Ishikawa (cell line): ENCODE data around the gene ARCN1.
A peak's percentile ranks its signal among the peaks of the same experiment; 100 is the strongest.

ENCODE experiments used
- CEBPB ChIP-seq: IDR thresholded peaks from 2 replicates; pipeline ENCODE4 v1.6.1; 2012
- CREB1 ChIP-seq: IDR thresholded peaks from 2 replicates; pipeline ENCODE4 v1.6.1; 2012; ENCODE audit warnings: low read depth
- EGR1 ChIP-seq: IDR thresholded peaks from 2 replicates; pipeline ENCODE4 v1.6.1; 2012
- EP300 ChIP-seq: IDR thresholded peaks from 2 replicates; pipeline ENCODE4 v1.6.1; 2012; ENCODE audit warnings: borderline replicate concordance
- FOXM1 ChIP-seq: IDR thresholded peaks from 2 replicates; pipeline ENCODE4 v1.6.1; 2012; ENCODE audit warnings: low read depth, borderline replicate concordance
- MAX ChIP-seq: IDR thresholded peaks from 2 replicates; pipeline ENCODE4 v1.6.1; 2012
- NFIC ChIP-seq: IDR thresholded peaks from 2 replicates; pipeline ENCODE4 v1.6.1; 2012
- RAD21 ChIP-seq: IDR thresholded peaks from 2 replicates; pipeline ENCODE4 v1.6.1; 2012; ENCODE audit warnings: low read depth
- REST ChIP-seq: IDR thresholded peaks from 2 replicates; pipeline ENCODE4 v1.6.1; 2012; ENCODE audit warnings: low read depth, mild to moderate bottlenecking
- TAF1 ChIP-seq: IDR thresholded peaks from 2 replicates; pipeline ENCODE4 v1.6.1; 2012; ENCODE audit warnings: low read depth, mild to moderate bottlenecking
- TCF12 ChIP-seq: IDR thresholded peaks from 2 replicates; pipeline ENCODE4 v1.6.1; 2012; ENCODE audit warnings: low read depth
- TEAD4 ChIP-seq: IDR thresholded peaks from 2 replicates; pipeline ENCODE4 v1.6.1; 2012
- USF1 ChIP-seq: IDR thresholded peaks from 2 replicates; pipeline ENCODE4 v1.6.1; 2012
- YY1 ChIP-seq: IDR thresholded peaks from 2 replicates; pipeline ENCODE4 v1.6.1; 2012; ENCODE audit warnings: low read depth
- ZBTB7A ChIP-seq: IDR thresholded peaks from 2 replicates; pipeline ENCODE4 v1.6.1; 2012; ENCODE audit warnings: low read depth

Gene ARCN1

GRCh38 chr11:118633319-118633690, 61.1 kb downstream of the ARCN1 start:
- no peak for TF ChIP-seq TAF1
- no peak for TF ChIP-seq CREB1
- no peak for TF ChIP-seq MAX
- TF ChIP-seq RAD21: no peak
- TF ChIP-seq EGR1: no peak
- TF ChIP-seq NFIC: no peak
- TF ChIP-seq TCF12: no peak
- no peak for TF ChIP-seq USF1
- no peak for TF ChIP-seq YY1
- TF ChIP-seq TEAD4: no peak
- TF ChIP-seq ZBTB7A: no peak
- TF ChIP-seq REST: no peak
- TF ChIP-seq CEBPB: no peak
- no peak for TF ChIP-seq EP300
- TF ChIP-seq FOXM1: no peak

- TF ChIP-seq CEBPB (no peak), CREB1 (no peak), EP300 (no peak), REST (no peak), FOXM1 (no peak), USF1 (no peak), TAF1 (no peak), MAX (no peak), NFIC (no peak), TEAD4 (no peak)
Observed at GRCh38 chr11:118633979-118634378, 61.8 kb downstream of the ARCN1 start.

GRCh38 chr11:118634431-118635236, 62.4 kb downstream of the ARCN1 start:
- peak; percentile 43; the same call in 1 of the 2 replicates for TF ChIP-seq MAX
- 0 out of 2 replicates have a peak, but pooled peaks have one; percentile 30 for TF ChIP-seq ZBTB7A
- no peak for TF ChIP-seq CEBPB
- TF ChIP-seq NFIC: peak; percentile 74
- TF ChIP-seq CREB1: no peak
- no peak for TF ChIP-seq FOXM1
- TF ChIP-seq EP300: no peak; the same call in 1 of the 2 replicates
- no peak for TF ChIP-seq RAD21
- TF ChIP-seq YY1: no peak
- peak; percentile 60 for TF ChIP-seq TCF12

GRCh38 chr11:118635237-118635591, 63.0 kb downstream of the ARCN1 start:
- TF ChIP-seq MAX: no peak
- no peak for TF ChIP-seq EGR1
- no peak for TF ChIP-seq RAD21
- TF ChIP-seq TAF1: no peak
- no peak for TF ChIP-seq TEAD4
- no peak for TF ChIP-seq TCF12
- TF ChIP-seq NFIC: no peak
- TF ChIP-seq REST: no peak
- no peak for TF ChIP-seq CREB1
- TF ChIP-seq YY1: no peak
- TF ChIP-seq EP300: no peak; the same call in 1 of the 2 replicates
- TF ChIP-seq FOXM1: no peak
- TF ChIP-seq CEBPB: no peak
- no peak for TF ChIP-seq ZBTB7A
- TF ChIP-seq USF1: no peak
